Measurements from ENCODE around the gene LIN54. TPM values are rescaled to one million over a fixed set of nuclear protein-coding genes. Genes with fewer than 3 reads are reported as not detected.
A peak's percentile ranks its signal among the peaks of the same experiment; 100 is the strongest.

LIN54 gene
- total and polyA plus RNA-seq, 2 of the 13 experiments (the other 11 are each of a cell fraction or from before 2014, with no cell fraction given), result 25.2 to 32.9 TPM

GRCh38 chr4:82893942-82894341, 116.7 kb downstream of the LIN54 start (continued):
- TF ChIP-seq ZNF142 (CRISPR knock-in tag; IDR thresholded peaks at IDR 0.05) (no peak), RNF2 (conservative IDR thresholded peaks at IDR 0.05; ENCODE audit: low read depth) (no peak), CHD2 (IDR thresholded peaks at IDR 0.05; ENCODE audit: low read depth, low read length) (no peak), ARNTL (CRISPR knock-in tag; IDR thresholded peaks at IDR 0.05) (no peak), ZFP91 (CRISPR knock-in tag; IDR thresholded peaks at IDR 0.05; ENCODE audit: borderline replicate concordance) (no peak), ZMAT5 (CRISPR knock-in tag; IDR thresholded peaks at IDR 0.05; ENCODE audit: borderline replicate concordance, low read depth) (no peak), ZNF615 (CRISPR knock-in tag; IDR thresholded peaks at IDR 0.05; ENCODE audit: borderline replicate concordance) (no peak), FOXJ3 (CRISPR knock-in tag; IDR thresholded peaks at IDR 0.05; ENCODE audit: borderline replicate concordance) (peak; percentile 28; the same call in 1 of the 2 replicates), NR2F6 (IDR thresholded peaks at IDR 0.05) (peak; percentile 50), NR2F6 (CRISPR knock-in tag; IDR thresholded peaks at IDR 0.05) (peak; percentile 63; the same call in 1 of the 2 replicates), FOXA1 (IDR thresholded peaks at IDR 0.05) (no peak), FOXA1 (CRISPR knock-in tag; IDR thresholded peaks at IDR 0.05) (peak; percentile 70), MEIS1 (CRISPR knock-in tag; IDR thresholded peaks at IDR 0.05; ENCODE audit: borderline replicate concordance) (no peak), HOXA3 (CRISPR knock-in tag; IDR thresholded peaks at IDR 0.05) (peak; percentile 35; the same call in 1 of the 2 replicates), CERS6 (CRISPR knock-in tag; IDR thresholded peaks at IDR 0.05) (no peak), ZNF326 (CRISPR knock-in tag; IDR thresholded peaks at IDR 0.05; ENCODE audit: borderline replicate concordance) (no peak), GTF2F1 (IDR thresholded peaks at IDR 0.05; ENCODE audit: low read length) (no peak), MTF2 (CRISPR knock-in tag; IDR thresholded peaks at IDR 0.05; ENCODE audit: borderline replicate concordance) (no peak), KDM5B (CRISPR knock-in tag; IDR thresholded peaks at IDR 0.05; ENCODE audit: borderline replicate concordance) (no peak), SAP130 (CRISPR knock-in tag; IDR thresholded peaks at IDR 0.05; ENCODE audit: low read depth) (peak; percentile 60), RXRB (CRISPR knock-in tag; IDR thresholded peaks at IDR 0.05; ENCODE audit: borderline replicate concordance) (0 out of 2 replicates have a peak, but pooled peaks have one; percentile 38), JUND (CRISPR knock-in tag; IDR thresholded peaks at IDR 0.05) (no peak), PAF1 (CRISPR knock-in tag; IDR thresholded peaks at IDR 0.05) (no peak), SIN3A (IDR thresholded peaks at IDR 0.05; ENCODE audit: borderline replicate concordance, low read depth, low read length) (no peak), ETV5 (CRISPR knock-in tag; IDR thresholded peaks at IDR 0.05; ENCODE audit: borderline replicate concordance) (no peak)
